Measurements from ENCODE around the gene ZBTB12.

The ZBTB12 gene

GRCh38 chr6:31881136-31881859 is 20.6 kb downstream of the ZBTB12 start:
- TF ChIP-seq ZFX (IDR thresholded peaks at IDR 0.05; ENCODE audit: borderline replicate concordance) (no peak), CTCF (IDR thresholded peaks at IDR 0.05) (no peak)
- H3K27ac ChIP-seq, result peak overlapping the region; percentile 2; the same call in 1 of the 2 replicates

DNA sequence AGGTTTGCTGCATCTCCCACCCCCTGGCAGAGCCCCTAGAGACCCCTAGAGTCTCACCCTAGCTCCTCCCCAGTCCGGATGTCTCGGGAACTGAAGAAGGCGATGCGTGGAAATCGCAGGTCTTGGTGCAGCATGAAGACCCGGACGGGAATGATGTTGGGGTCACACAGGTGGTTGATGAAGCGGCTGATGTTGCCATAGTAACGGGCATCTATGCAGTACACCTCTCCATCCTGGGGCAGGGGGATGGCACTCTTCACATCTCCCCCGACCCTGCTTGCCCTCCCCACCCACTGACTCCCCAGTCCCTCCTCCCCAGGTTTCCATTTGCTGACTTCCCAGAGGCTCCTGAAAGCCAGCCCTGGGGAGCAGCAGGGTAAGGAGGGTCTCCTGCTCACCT is 21.3 kb downstream of the ZBTB12 start:
- H3K27ac ChIP-seq, result no peak overlapping the region
- TF ChIP-seq CTCF (IDR thresholded peaks at IDR 0.05) (no peak), ZFX (IDR thresholded peaks at IDR 0.05; ENCODE audit: borderline replicate concordance) (no peak)

GRCh38 chr6:31879901-31880300 is 22.0 kb downstream of the ZBTB12 start:
- H3K27ac ChIP-seq, result peak overlapping the region; percentile 78
- TF ChIP-seq ZFX (IDR thresholded peaks at IDR 0.05; ENCODE audit: borderline replicate concordance) (no peak), CTCF (IDR thresholded peaks at IDR 0.05) (no peak)

DNA sequence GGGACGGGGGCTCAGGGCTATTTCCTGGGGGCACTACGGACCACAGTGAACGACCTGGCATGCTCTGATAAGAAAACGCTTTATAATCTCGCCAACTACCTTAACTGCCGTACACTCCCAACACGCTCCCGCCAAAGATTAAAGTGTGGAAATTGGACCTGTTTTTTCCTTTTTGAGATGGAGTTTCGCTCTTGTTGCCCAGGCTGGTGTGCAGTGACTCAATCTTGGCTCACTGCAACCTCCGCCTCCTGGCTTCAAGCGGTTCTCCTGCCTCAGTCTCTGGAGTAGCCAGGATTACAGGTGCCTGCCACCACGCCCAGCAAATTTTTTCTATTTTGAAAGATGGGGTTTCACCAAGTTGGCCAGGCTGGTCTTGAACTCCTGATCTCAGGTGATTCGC is 22.7 kb downstream of the ZBTB12 start:
- TF ChIP-seq CTCF (IDR thresholded peaks at IDR 0.05) (no peak), ZFX (IDR thresholded peaks at IDR 0.05; ENCODE audit: borderline replicate concordance) (no peak)
- peak overlapping the region; percentile 78 for H3K27ac ChIP-seq

DNA sequence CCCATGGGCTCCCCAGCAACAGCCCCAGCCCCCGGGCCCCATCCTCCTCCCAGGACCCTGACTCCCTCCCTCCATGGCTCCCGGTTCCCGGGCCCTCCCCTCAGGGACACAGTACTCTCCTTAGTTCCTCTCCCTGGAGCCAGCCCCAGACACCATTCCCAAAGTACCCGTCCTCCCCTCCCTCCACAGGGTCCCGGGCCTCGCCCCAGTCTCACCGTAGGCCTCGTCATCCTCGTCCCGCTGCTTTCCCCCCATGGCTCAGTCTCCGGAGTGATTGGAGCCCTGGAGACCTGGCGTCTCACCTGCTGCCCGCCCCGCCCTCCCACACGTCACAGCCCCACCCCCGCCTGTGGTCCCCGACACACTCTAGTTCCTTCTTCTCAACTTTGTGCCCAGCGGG is 23.2 kb downstream of the ZBTB12 start, which contains the start of gene SLC44A4:
Gene SLC44A4 (minus strand): TSS at position 272 of the 400 bp plus-strand sequence. CDS start 17 bp downstream, at position 255.
- peak within 1 kb of the TSS; percentile 78 for H3K27ac ChIP-seq
- TF ChIP-seq CTCF (IDR thresholded peaks at IDR 0.05) (no peak), ZFX (IDR thresholded peaks at IDR 0.05; ENCODE audit: borderline replicate concordance) (no peak)

DNA sequence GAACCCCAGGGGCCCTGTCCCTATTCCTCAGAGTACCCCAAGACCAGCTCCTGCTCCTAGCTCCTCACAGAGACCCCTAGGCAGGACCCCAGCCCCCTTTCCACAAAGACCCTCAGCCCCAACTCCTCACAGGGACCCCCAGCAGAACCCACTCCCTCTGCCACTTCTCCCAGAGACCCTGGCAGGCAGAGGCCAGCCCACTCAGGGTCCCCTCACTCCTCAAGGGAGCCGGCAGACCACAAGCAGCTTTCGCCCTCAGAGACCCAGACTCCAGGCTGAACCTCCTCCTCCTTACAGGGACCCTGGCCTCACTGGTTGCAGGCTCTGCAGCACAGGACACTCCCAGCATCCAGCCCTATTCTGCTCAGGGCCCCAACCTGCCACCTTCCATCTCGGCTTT is 23.7 kb downstream of the ZBTB12 start:
- TF ChIP-seq CTCF (IDR thresholded peaks at IDR 0.05) (no peak), ZFX (IDR thresholded peaks at IDR 0.05; ENCODE audit: borderline replicate concordance) (no peak)
- H3K27ac ChIP-seq, result peak overlapping the region; percentile 78

DNA sequence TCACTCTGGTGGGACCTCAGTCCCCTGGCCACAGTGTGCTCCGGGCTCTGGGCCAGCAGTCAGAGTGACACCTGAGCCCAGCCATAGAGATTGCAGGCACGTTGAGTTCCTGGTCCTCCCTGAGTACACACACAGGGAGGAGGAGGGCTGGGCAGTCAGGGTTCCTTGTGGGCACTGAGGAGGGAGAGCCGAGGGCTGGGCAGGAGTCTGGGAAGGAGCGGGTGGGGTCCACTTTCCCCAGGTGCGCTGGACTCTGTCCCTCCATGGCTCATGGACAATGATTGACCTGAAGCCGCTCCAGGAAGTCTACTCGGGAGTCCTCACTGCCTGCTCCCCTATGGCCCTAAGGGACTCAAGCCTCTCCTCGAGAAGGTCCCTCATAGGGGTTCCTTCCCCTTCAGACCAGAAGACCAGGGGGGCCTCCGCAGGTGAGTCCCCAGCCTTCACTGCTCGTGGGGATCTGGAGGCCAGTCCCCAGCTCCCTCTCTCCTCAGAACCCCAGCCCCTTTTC is 24.2 kb downstream of the ZBTB12 start:
- no peak for TF ChIP-seq CTCF (IDR thresholded peaks at IDR 0.05)
- TF ChIP-seq ZFX (IDR thresholded peaks at IDR 0.05; ENCODE audit: borderline replicate concordance), result no peak
- peak overlapping the region; percentile 78 for H3K27ac ChIP-seq
